Sigmoid colon (tissue), 4 donors: ENCODE measurements around the gene KDM4F.

Source experiments
- EP300 ChIP-seq, 4 donors: sonication (generic); formaldehyde crosslinking; IDR thresholded peaks; one replicate each; pipeline ENCODE4 v1.6.1; 2017; ENCODE audit warnings: antibody characterized with exemption in 4 of 4
- TF ChIP-seq, protein P1 (sequence below), 4 experiments: fragments of 450-650 bp in 3 of 4; fragments of 200-600 bp in 1 of 4; IDR thresholded peaks; one replicate each; pipeline ENCODE4 v1.5.1; 2016 to 2019; ENCODE audit warnings: antibody characterized with exemption in 4 of 4, mild to moderate bottlenecking in 3 of 4, moderate library complexity in 2 of 4

- TF ChIP-seq, protein P1, sequence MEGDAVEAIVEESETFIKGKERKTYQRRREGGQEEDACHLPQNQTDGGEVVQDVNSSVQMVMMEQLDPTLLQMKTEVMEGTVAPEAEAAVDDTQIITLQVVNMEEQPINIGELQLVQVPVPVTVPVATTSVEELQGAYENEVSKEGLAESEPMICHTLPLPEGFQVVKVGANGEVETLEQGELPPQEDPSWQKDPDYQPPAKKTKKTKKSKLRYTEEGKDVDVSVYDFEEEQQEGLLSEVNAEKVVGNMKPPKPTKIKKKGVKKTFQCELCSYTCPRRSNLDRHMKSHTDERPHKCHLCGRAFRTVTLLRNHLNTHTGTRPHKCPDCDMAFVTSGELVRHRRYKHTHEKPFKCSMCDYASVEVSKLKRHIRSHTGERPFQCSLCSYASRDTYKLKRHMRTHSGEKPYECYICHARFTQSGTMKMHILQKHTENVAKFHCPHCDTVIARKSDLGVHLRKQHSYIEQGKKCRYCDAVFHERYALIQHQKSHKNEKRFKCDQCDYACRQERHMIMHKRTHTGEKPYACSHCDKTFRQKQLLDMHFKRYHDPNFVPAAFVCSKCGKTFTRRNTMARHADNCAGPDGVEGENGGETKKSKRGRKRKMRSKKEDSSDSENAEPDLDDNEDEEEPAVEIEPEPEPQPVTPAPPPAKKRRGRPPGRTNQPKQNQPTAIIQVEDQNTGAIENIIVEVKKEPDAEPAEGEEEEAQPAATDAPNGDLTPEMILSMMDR (IDR thresholded peaks at IDR 0.05): peak; percentile 52 to 74 (median 64)
- no peak for TF ChIP-seq EP300 (IDR thresholded peaks at IDR 0.05)
Observed at GRCh38 chr11:95067039-95067840, 18.0 kb downstream of the KDM4F start.
